K562 (cell line): ENCODE results near the gene LSM14B. TPM values are rescaled to one million over a fixed set of nuclear protein-coding genes. Genes with fewer than 3 reads are reported as not detected.

Experiments used
- BHLHE40 ChIP-seq: IDR thresholded peaks from 2 replicates; pipeline ENCODE4 v1.6.1; 2011; ENCODE audit warnings: low read length, improper control_type of control experiment
- CCNT2 ChIP-seq: IDR thresholded peaks from 2 replicates; pipeline ENCODE4 v1.6.1; 2011; ENCODE audit warnings: borderline replicate concordance, low read depth, mild to moderate bottlenecking, moderate library complexity, mixed read lengths, low read length; ENCODE audit not compliant: insufficient read length; ENCODE audit errors: extremely low read depth
- CHCHD3 ChIP-seq: fragments of 250-450 bp; sonication (Bioruptor Pico); IDR thresholded peaks from 2 replicates; pipeline ENCODE4 v2.1.2; 2022; ENCODE audit warnings: mild to moderate bottlenecking
- FOXJ3 ChIP-seq: sonication (generic); formaldehyde crosslinking; IDR thresholded peaks from 2 replicates; pipeline ENCODE4 v1.4.0; 2020; ENCODE audit warnings: mild to moderate bottlenecking, missing genetic modification reagents
- GABPA ChIP-seq: fragments of 200-800 bp; sonication (Bioruptor generic); conservative IDR thresholded peaks from 2 replicates; pipeline ENCODE4 v1.6.1; 2016; ENCODE audit warnings: low read depth, missing genetic modification characterization, missing compliant biosample characterization
- GATAD2A ChIP-seq: fragments of 450-650 bp; IDR thresholded peaks from 2 replicates; pipeline ENCODE4 v1.6.1; 2017
- HLTF ChIP-seq: fragments of 450-650 bp; IDR thresholded peaks from 2 replicates; pipeline ENCODE4 v1.6.1; 2016
- HNRNPLL ChIP-seq: fragments of 200-400 bp; formaldehyde crosslinking; IDR thresholded peaks from 2 replicates; pipeline ENCODE4 v1.6.1; 2017; ENCODE audit warnings: low read length, low read depth, mild to moderate bottlenecking; ENCODE audit not compliant: poor library complexity, severe bottlenecking
- MAX ChIP-seq: sonication (generic); formaldehyde crosslinking; IDR thresholded peaks from 2 replicates; pipeline ENCODE4 v1.9.0; 2022; ENCODE audit warnings: mild to moderate bottlenecking, missing genetic modification reagents
- MAZ ChIP-seq, 2 experiments: fragments of 450-650 bp in 1 of 2; sonication (generic) in 1 of 2; formaldehyde crosslinking; IDR thresholded peaks in 1 of 2; conservative IDR thresholded peaks in 1 of 2; 2 replicates each; pipeline versions ENCODE4 v1.4.0 to v1.5.0; 2020; ENCODE audit warnings: mild to moderate bottlenecking in 1 of 2, missing genetic modification reagents in 1 of 2
- MLX ChIP-seq, 2 experiments: fragments of 450-650 bp in 1 of 2; sonication (generic) in 1 of 2; formaldehyde crosslinking; conservative IDR thresholded peaks; 2 replicates each; pipeline versions ENCODE4 v1.4.0 to v1.8.1; 2020 to 2022; ENCODE audit warnings: mild to moderate bottlenecking in 1 of 2, missing genetic modification reagents in 1 of 2
- NR3C1 ChIP-seq: sonication (generic); formaldehyde crosslinking; IDR thresholded peaks from 2 replicates; pipeline ENCODE4 v1.8.1; 2022; ENCODE audit warnings: missing genetic modification reagents
- NRF1 ChIP-seq, 2 experiments: fragments of 450-650 bp; IDR thresholded peaks in 1 of 2; conservative IDR thresholded peaks in 1 of 2; 2 replicates each; pipeline ENCODE4 v1.6.1; 2014; ENCODE audit warnings: mild to moderate bottlenecking in 2 of 2
- PURB ChIP-seq: sonication (generic); formaldehyde crosslinking; IDR thresholded peaks from 2 replicates; pipeline ENCODE4 v1.9.0; 2021; ENCODE audit warnings: low read depth, mild to moderate bottlenecking, missing genetic modification reagents
- SIN3A ChIP-seq, 2 experiments: fragments of 150-350 bp in 1 of 2; IDR thresholded peaks; 2 replicates each; pipeline ENCODE4 v1.6.1; 2011 to 2016; ENCODE audit warnings: borderline replicate concordance in 2 of 2, low read depth in 2 of 2, low read length in 2 of 2, mild to moderate bottlenecking in 2 of 2, moderate library complexity in 2 of 2; ENCODE audit not compliant: control insufficient read depth in 1 of 2
- SMAD2 ChIP-seq: fragments of 150-350 bp; IDR thresholded peaks from 2 replicates; pipeline ENCODE4 v1.6.1; 2014; ENCODE audit warnings: low read depth, mild to moderate bottlenecking, low read length
- SNAPC5 ChIP-seq: fragments of 250-450 bp; sonication (Bioruptor Pico); IDR thresholded peaks from 2 replicates; pipeline ENCODE4 v1.8.0; 2021; ENCODE audit warnings: moderate library complexity, mild to moderate bottlenecking, inconsistent platforms
- STAT5B ChIP-seq: fragments of 250-450 bp; sonication (Bioruptor Pico); IDR thresholded peaks from 2 replicates; pipeline ENCODE4 v1.8.0; 2021; ENCODE audit warnings: mild to moderate bottlenecking, inconsistent platforms
- TFAM ChIP-seq: fragments of 250-450 bp; sonication (Bioruptor Pico); conservative IDR thresholded peaks from 2 replicates; pipeline ENCODE4 v1.5.0; 2021; ENCODE audit warnings: mild to moderate bottlenecking, moderate library complexity
- TFAP4 ChIP-seq: sonication (generic); formaldehyde crosslinking; IDR thresholded peaks from 2 replicates; pipeline ENCODE4 v1.8.0; 2022; ENCODE audit warnings: missing genetic modification reagents, mild to moderate bottlenecking, moderate library complexity, borderline replicate concordance
- ZBTB12 ChIP-seq: fragments of 250-450 bp; sonication (Bioruptor Pico); IDR thresholded peaks from 2 replicates; pipeline ENCODE4 v1.4.0; 2020
- ZFP36 ChIP-seq: fragments of 150-350 bp; IDR thresholded peaks from 2 replicates; pipeline ENCODE4 v1.6.1; 2018; ENCODE audit warnings: low read length, low read depth; ENCODE audit not compliant: partially characterized antibody
- ZNF24 ChIP-seq: fragments of 450-650 bp; IDR thresholded peaks from 2 replicates; pipeline ENCODE4 v1.6.1; 2016
- ZNF282 ChIP-seq: sonication (generic); formaldehyde crosslinking; IDR thresholded peaks from 2 replicates; pipeline ENCODE4 v1.8.1; 2023; ENCODE audit warnings: missing genetic modification reagents
- ZNF696 ChIP-seq: fragments of 250-450 bp; sonication (Bioruptor Pico); conservative IDR thresholded peaks from 2 replicates; pipeline ENCODE4 v1.4.0; 2020; ENCODE audit warnings: mild to moderate bottlenecking, moderate library complexity
- ZNF717 ChIP-seq: fragments of 250-450 bp; sonication (Bioruptor Pico); IDR thresholded peaks from 2 replicates; pipeline ENCODE4 v1.5.0; 2021
- polyA plus RNA-seq, 8 experiments: library from polyadenylated mRNA; depleted of rRNA in 4 of 8; stranded (reverse) in 5 of 8; unstranded in 3 of 8; fragments of >200 nt; fragmentation: Nextera tagmentation in 2 of 8; fragmentation: Illumina TruSeq in 1 of 8; extraction: Ambion mirVana in 2 of 8; extraction: Trizol in 1 of 8; gene quantifications; 2 replicates each; pipeline versions ENCODE4 v1.2.1 to v1.2.3, GENCODE V29; 2011 to 2014; ENCODE audit warnings: inconsistent platforms in 1 of 8, missing spikeins in 1 of 8
- total RNA-seq, 7 experiments: library from RNA; depleted of rRNA in 6 of 7; stranded (reverse); fragments of >200 nt in 6 of 7; fragmentation: Illumina TruSeq in 2 of 7; extraction: Trizol in 2 of 7; gene quantifications; 2 replicates each; pipeline versions ENCODE4 v1.2.1 to v1.2.3, GENCODE V29; 2011 to 2021; ENCODE audit warnings: low replicate concordance in 1 of 7

Gene LSM14B
- total and polyA plus RNA-seq, 9 of the 15 experiments (the other 6 are each of a cell fraction or from before 2014, with no cell fraction given): 0.66 to 36.0 (median 20.2) TPM

GRCh38 chr20:62143957-62144825, 21.9 kb downstream of the LSM14B start (continued):
- TF ChIP-seq STAT5B (CRISPR knock-in tag) (0 out of 2 replicates have a peak, but pooled peaks have one; percentile 6), HNRNPLL (peak; percentile 98), MAZ (CRISPR knock-in tag; conservative IDR thresholded peaks at IDR 0.05 in 1 of 2, IDR thresholded peaks at IDR 0.05 in 1 of 2) (peak; percentile 45 to 51; a peak in 1 of 4 replicates), SIN3A (IDR thresholded peaks at IDR 0.05; ENCODE audit: borderline replicate concordance in 2 of 2, control insufficient read depth in 1 of 2, low read depth in 2 of 2, low read length in 2 of 2) (peak in 1 of 2 experiments; percentile 77; a peak in 1 of 4 replicates), MAX (no peak), NR3C1 (CRISPR knock-in tag) (0 out of 2 replicates have a peak, but pooled peaks have one; percentile 58), ZNF717 (CRISPR knock-in tag) (no peak), PURB (CRISPR knock-in tag) (no peak), ZBTB12 (CRISPR knock-in tag) (no peak), ZNF24 (peak; percentile 61; the same call in 1 of the 2 replicates), HLTF (no peak), GABPA (no peak), SMAD2 (no peak), GATAD2A (no peak), SNAPC5 (CRISPR knock-in tag) (no peak), CHCHD3 (CRISPR knock-in tag) (no peak), TFAM (CRISPR knock-in tag) (no peak), FOXJ3 (CRISPR knock-in tag) (no peak), TFAP4 (CRISPR knock-in tag) (peak; percentile 41; the same call in 1 of the 2 replicates), BHLHE40 (no peak), ZNF282 (CRISPR knock-in tag) (no peak), CCNT2 (peak; percentile 53), ZFP36 (no peak), ZNF696 (CRISPR knock-in tag) (no peak), NRF1 (conservative IDR thresholded peaks at IDR 0.05 in 1 of 2, IDR thresholded peaks at IDR 0.05 in 1 of 2) (peak in 1 of 2 experiments; percentile 42; a peak in 3 of 4 replicates), MLX (CRISPR knock-in tag; conservative IDR thresholded peaks at IDR 0.05) (no peak)
